CD4-positive, alpha-beta T cell treated with Interleukin-17A for 1 hour (primary cell): ENCODE data around the gene MBD5.

Experiments
- DNase-seq: peaks from one replicate; pipeline ENCODE4 v3.0.0-alpha.2; 2020

MBD5 gene

DNA sequence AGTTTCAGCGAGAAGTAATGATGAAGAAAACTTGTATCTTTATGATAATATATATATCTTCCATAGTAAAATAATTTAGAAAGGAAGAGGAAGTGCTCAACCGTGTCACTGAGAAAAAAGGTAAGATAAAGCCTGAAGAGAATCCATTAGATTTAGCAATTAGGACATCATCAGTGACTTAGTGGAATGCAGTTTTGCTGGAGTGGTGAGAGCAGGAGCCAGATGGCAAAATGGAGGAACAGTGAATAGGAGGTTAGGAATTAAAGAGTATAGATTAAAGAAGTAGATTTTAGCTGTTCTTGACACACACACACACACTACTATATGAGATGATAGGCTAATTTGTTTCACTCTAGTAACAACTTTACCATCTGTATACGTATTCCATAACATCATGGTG lies 466.5 kb downstream of the MBD5 start:
- no peak for DNase-seq

DNA sequence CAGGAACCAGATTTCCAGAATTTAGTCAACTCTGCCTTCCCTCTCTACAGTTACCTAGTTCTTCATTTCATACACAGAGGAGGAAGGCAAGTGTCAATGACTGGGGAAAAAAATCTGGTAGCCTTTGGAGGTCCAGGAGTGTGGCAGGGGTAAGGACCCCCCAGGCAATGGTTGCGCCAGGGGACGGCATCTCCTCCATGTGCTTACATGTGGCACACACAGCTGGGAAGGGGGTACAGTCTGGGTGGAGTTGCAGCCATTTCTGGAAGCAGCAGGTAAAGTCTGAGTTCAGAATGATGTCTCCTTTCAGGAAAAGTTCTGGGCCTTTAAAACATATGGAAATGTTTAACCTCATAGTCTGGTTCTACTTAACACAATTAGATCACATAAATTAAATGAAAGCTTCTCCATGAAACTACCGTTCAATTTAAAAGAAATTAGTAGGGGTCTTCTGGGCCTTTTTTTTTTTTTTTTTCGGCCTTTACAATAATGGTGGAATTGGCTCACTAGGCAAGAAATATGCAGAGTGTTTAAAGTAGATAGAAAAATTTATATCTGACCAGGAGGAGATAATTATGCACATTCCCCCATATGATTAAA lies 470.0 kb downstream of the MBD5 start:
- no peak for DNase-seq

DNA sequence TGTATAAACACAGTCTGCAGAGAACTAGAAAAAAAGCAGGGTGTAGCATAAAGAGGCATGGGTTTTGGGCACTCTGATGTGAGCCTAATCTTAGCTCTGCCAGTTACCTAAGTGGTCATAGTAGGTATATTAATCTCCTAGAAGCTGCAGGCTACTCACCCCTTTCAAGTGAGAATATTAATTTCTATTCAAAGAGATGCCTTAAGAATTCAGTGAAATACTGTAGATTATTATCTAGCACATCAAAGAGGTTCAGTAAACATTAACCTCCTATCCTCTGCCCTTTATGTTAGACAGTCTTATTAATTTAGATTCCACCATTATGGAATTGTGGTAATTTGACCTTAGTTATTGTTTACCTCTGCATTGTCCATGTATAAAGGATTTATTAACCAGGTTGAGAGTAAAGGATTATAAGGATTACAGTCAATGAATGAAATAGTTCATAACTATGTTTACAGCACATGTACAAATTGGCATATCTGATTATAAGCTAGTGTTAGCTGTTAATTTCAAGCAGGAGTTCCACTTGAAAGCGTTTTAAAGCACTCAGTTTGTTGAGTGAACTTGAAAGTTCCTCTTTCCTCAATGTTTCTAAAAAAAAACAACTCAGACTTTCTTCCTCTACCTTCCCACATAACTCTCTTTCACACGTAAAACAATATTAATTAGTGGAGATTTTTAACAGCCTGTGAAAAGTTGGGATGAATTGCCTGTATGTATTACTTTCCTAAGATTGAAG lies 473.1 kb downstream of the MBD5 start:
- DNase-seq: no peak

DNA sequence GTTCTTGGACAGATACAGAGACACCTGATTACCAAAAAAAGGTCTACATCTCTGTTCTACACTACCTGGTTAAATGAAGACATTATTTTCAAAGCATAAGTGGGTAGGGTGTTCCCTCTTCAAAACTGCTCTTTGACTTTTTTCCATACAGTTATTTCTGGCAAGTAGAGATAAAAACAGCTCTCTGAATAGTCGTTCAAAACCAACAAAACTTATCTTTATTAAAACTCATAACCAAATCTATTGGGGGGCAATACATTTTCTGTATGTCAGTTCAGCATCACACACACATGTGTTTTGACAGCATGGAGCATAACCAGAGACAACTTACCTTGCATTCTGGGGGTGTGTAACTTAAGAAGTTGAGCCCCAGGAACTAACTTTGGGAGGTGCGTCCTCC lies 474.7 kb downstream of the MBD5 start:
- no peak for DNase-seq

DNA sequence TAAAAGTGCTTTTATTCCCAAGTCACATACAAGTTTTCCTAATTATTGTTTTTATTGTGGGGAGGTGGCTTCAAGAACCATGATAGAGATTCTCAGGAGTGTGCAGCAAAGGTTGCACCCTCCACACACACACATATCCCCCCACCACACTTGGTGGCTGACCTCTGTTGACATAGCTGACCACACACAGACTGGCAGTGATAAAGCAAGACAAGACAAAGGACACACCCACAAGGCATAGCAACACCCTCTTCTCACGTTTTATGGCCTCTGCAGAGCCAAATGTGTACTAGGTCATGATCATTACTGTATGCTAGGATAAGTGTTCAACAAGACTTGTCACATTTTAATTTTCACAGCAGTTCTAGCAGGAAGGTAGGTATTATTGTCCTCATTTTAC lies 480.7 kb downstream of the MBD5 start:
- DNase-seq: no peak

DNA sequence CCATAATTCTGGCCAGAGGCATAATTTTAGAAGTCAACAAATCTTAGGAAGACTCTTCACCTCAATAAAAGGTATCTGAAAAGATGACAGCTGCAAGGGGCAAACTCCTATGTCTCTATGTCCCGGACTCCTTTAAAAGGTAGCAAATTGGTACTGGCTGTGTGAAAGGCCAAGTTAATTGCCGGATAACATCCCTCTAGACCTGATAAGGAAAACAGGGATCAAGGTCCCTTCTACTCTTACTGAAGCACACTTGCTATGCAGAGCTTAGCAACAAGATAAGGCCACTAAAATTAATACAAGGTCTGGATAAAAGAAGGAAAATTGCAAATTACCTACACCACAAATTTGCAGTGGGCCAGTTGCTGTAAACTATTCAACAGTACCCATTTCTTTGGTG lies 482.6 kb downstream of the MBD5 start:
- DNase-seq: no peak

DNA sequence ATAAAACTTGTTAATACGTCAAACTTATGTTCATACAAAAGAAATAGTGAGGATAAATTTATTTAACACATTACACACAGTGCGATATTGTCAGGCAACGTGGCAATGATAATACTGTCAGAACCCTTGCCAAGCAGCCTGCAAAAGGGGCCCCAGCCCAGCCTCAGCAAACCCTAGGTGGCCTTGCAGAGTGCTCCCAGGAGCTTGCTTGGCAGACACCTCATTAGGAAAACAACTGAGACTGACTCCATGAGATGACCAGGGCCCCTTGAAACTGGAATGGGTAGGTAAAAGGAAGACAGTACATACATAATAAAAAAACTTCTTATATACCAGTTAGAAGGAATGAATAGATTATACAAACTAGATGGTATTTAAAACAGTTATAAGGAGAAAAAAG lies 487.1 kb downstream of the MBD5 start:
- DNase-seq: no peak

DNA sequence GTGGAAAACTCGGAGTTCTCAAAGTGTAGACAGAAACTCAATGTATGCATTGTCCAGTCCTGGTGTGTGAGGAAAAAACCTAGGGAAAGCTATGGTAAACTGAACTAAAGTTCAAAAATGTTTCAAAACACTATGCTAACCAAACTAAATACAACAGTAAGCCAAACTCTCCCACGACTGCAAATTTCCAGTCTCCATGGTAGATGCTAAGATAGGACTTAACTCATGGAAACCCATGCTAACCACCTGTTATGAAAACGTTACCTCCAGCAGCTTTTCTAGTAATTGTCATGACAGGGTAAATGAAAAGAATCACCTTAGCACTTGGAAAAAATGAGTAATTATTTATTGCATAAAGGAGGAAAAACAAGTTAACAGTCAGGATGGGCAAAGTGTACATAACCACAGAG lies 488.0 kb downstream of the MBD5 start:
- no peak for DNase-seq

DNA sequence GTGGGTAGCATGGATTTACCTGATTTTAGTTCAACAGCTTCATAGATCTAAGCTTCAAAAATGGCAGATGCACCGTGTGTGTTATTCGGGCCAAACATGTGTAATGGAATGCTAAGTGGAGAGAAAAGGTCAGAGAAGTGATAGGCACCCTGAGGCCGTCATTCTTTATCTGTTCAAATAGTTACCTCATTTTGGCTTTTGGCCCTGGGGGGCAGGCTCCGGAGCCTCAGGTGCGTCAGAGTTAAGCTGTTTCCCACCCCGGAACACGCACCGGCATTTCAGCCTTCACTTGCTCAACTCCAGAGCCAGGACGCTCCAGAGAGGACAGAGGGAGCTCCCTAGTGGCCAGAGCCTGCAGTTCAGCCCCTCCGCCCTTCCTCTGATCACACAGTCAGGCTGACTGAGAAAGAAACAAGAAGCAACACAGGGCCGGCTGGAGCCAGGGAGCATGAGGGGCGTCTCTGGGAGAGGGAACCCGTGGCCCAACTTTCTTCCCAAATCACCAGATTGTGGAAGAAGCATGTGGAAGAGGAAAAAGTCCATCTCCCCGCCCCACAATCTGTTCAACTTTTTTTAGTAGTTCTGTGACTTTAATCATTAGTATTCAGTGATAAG lies 488.5 kb downstream of the MBD5 start:
- peak; percentile 87 for DNase-seq

DNA sequence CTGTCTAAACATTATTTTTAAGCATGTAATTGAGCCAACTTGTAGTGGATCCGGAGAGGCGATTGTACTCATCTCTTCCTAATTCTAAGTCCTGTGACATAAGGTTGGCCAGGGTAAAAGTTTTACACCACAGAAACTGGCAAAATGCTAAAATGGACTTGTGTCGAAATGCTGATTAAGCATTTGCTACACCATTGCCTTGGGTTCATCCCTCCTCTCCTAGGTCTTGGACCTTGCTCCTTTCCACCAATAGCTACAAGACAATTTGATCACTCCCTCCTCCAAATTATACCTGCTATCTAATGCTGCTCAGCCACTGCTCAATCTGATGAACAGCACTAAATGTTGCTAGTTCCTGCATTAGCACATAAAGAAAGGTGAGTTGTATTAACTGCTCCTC lies 491.0 kb downstream of the MBD5 start:
- DNase-seq: no peak

DNA sequence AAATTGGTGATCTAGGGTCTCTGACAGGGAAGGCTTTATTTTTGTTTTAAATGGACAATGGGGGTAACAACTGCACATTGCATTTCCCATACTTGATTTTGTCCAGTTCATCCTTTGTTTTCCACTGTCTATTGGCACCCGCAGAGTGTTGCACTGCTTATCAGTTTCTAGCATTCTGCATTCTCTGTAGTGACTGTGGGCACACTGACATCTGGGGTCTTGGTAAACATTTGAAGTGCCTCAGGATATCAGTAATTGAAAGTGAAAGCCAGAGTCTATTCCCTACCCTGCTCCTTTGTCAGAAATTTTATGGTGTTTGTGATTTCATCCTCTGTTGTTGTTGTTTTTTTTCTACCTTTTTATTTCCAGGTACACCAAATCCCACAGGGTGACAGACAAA lies 491.6 kb downstream of the MBD5 start:
- no peak for DNase-seq

DNA sequence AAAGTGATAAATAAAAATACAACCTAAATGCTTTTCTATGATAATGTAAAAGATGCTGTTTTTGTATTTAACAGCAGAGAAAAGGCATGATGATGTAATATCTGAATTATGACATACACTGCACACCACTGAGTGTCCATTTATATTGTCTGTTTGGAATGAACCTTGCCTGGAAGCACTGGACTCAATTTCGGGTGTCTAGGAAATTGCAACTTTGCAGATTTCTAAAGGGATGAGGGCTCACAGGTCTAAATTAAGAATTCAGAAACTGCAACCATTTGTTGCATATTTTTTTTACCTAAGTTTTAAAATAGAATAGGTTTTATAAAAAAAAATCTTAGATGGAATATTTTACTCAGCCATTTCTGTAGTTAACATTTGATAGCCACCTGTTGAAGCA lies 492.5 kb downstream of the MBD5 start:
- DNase-seq: no peak

DNA sequence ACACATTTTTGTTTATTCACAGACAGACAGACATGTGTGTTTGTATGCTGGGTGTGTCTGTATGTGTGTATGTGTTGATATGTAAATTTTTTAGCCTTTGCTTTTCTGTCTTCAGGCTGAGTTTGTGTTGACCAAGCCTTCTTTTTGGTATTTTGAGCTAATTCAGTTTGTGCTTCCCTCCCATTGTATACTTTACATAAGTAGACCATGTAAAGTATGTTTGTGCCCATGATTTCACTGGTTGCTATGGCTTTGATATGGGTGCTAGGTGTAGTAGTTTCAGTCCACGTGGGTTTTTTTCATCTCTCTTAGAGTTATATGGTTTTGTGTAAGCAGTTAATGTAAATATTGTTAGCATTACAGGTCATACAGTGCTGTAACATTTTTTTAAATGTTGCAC lies 494.2 kb downstream of the MBD5 start:
- DNase-seq: no peak

DNA sequence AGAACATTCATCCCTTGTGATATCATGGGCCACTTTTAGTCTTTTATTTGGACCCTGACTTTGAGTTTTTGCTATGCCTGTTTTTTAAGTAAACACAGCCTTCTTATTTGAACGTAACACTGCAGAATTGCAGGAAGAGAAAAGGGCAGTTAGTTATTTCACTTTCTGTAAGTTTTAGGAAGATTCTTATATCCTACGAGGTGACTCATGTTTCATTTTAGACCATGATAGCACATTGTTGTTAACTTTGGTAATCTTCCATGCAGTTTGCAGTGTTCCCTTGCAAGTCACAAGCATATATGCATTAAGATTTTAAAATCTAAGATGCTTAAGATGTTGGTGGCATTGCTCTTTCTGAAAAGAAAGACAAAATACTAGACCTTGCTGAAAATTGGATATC lies 495.1 kb downstream of the MBD5 start:
- no peak for DNase-seq

DNA sequence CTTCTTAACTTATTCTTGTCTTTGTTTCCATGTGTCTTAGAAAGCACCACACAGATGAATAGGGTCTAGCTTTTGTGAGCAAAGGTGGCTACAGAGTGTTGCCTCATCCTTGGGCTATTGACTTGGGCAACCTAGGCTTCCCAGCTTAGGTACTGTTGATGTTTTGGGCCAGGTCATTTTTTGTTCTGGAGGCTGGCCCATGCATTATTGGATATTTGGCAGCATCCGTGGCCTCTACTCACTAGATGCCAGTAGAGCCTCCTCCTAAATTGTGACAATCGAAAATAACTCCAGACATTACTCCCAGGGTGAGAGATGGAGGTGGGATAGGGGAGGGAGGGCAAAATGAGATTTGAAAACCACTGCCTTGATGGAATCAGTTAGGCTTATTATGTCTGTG lies 496.4 kb downstream of the MBD5 start:
- DNase-seq: no peak

DNA sequence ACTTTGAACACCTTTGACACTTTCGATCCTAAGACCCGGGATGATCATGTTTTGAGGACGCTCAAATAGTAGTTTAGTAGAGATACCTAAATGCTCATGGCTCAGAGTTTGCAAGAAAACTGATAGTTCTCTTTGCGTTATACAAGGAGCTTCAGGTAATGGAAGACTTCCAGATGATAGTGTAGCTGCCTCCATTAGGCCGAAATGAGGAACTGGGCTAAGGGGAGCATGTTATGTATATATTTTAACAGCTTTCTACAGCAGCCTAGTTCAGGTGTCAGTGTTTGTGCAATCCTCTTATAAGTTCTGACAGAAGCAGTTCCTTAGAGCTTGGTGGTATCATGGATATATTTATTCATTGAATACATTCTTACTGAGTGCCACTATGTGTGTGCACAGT lies 496.9 kb downstream of the MBD5 start:
- DNase-seq: no peak

DNA sequence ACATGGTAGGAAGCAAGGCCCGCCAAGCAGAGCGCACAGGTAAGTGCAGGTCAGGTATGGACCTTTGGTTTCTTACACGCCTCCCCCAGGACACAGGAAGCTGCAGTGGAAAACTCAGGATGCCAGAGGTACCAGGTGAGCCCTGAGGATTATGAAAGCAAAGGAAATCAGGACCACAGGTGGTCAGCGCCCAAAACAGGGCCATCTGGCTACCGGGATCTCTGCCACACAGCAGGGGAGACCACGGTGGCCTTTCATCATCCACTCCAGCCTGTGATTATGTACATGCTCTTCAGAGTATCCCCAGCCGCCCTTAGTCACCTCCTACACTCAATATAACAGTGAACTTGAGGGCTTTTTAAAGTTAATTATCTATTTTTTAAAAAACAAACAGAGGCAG lies 498.1 kb downstream of the MBD5 start:
- no peak for DNase-seq

DNA sequence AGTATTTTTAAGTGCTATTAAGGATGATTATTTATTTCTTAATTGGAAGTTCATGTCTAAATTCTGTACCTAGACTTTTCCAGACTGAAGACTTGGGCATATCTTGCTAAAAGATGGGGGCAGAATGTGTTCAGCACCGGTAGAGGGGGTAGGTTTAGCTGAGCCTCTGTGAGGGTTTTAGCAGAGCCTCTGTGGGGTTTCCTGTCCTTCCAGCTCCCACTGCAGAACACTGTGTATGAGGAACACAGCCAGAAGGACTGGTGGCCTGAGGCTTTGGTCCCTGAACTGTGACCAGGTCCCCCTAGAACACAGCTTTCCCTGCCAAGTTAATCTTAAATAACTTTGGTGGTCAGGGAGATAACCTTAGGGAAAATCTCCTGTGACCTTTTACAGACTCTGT lies 500.3 kb downstream of the MBD5 start:
- no peak for DNase-seq

DNA sequence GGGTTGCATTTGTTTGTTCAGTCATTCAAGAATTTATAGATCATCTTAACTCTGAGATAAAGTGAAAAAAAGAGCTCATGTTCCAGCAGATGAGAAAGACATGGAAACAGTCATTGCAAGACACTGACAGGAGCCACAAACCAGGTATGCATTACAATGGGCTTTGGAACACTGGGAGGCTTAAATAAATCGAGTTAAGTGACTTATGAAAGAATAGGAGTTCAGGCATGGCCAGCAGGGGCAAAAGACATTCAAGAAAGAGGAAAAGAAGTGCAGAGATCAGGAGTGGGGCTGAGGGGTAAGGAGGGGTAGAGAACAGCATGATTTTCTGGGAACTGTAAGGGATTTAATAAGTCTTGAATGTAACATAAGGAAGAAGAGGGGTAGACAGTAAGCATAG lies 502.4 kb downstream of the MBD5 start:
- no peak for DNase-seq

DNA sequence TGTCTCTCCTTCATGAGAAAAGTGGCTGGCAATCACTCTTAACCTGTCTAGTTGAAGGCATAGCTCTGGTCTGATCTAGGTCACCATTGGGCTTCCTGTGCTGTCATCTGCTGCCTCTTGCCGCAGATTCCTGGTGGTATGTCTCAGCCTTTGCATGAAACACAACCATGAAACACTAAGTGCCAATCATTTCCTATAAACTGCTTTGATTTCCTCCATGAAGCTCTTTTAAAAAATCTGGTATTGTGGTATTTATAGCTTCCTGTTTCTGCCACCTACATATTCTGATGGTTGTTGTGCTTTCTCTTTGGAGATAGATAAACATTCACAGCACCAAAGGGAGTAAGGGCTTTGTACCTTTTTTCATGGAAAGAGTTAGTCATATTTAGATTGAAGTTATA lies 503.6 kb downstream of the MBD5 start:
- peak; percentile 77 for DNase-seq

DNA sequence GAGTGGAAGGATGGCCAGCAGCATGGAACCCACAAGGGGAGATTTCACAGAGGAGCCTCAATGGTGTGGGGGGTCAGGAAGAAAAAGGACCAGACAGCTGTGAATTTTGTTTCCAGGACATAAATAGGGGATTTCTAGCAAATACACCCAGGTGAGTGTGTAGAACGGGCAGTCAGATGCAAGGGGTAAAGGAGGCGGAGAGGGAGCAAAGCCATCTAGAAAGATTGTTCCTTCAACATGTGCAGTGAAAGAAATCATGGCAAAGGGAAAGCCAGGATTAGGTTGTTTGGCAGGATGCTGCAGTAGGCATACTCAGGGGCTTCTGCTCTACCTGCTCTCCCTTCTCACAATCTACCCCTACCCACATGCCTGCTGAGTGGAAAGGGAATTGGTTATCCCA lies 504.2 kb downstream of the MBD5 start:
- no peak for DNase-seq

DNA sequence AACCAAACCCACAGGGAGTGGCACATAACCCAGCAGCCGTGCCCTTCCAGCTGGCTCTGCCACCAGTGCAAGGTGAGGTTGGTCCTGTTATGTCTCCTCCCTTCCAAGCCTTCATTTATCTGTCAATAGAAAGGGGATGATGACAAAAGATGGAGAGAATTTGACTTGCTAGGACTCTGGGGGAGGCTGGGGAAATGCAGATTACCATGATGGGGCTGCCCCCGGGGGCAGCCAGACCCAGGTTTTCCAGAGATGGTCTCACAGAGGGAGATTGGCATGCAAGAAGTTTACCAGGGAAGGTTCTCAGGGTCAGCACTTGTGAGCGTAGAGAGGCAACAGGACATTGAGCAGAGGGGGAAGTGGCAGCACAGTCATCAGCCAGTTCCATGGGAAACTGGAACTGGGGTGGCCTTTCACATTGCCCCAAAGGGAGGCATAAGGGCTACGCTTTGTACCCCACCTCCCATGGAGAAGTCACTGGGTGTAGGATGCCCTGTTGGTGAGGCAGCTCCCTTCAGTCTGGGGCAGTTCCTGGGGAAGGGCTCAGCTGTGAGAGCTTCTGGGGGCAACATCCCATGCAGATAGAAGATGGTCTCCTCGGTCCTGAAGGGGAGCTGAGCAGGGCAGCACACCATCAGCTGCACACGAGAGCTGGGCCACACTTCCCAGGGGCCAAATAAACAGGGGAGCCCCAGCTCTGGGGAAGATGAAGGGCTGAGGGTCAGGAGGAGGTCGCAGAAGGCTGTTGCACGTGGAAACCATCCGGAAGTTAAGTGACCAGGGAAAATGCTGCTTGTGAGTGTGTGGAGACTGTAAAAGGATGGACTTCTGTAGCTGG lies 505.8 kb downstream of the MBD5 start:
- no peak for DNase-seq

DNA sequence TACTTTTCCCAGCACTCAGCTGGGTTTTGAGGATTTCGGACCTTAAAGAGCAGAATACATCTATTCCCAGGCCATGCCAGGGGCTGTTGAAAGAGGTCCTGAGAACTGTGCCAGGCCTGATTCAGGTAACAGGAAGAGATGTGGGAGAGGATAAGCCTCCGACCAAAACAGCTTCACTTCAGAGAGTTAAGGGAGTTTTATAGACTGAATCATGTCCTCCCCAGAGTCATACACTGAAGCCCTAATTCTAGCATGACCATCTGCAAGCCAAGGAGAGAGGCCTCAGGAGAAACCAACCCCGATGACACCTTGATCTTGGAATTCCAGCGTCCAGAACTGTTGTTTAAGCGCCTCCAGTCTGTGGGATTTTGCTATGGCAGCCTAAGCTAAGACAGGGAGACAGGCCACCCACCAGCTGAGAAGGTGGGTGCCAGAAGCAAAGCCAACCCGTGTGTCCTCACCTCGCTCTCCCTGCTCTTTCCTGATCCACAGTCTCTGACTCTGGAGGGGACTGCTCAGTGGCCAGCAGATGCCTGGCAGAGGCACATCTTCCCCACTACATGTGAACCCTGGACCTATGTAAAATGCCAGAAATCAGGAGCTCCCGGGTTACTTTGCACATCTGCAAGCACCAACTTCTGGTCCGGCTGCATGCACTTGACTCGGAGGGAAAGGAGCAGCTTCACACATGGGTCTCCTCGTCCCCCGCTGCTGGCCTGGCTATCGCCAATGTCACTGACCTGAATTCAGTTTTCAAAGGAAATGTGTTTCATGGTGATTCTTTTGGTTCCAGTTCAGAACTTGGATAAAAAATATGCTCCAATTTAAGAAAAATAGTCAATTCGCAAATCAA lies 506.8 kb downstream of the MBD5 start:
- DNase-seq: no peak
